Measurements from ENCODE around the gene CSTF2.
"Not testable (repeated sequence)": the region's sequence is repeated elsewhere in the genome, so short reads cannot be mapped to it uniquely, and the experiment has no call there.

Gene CSTF2, protein sequence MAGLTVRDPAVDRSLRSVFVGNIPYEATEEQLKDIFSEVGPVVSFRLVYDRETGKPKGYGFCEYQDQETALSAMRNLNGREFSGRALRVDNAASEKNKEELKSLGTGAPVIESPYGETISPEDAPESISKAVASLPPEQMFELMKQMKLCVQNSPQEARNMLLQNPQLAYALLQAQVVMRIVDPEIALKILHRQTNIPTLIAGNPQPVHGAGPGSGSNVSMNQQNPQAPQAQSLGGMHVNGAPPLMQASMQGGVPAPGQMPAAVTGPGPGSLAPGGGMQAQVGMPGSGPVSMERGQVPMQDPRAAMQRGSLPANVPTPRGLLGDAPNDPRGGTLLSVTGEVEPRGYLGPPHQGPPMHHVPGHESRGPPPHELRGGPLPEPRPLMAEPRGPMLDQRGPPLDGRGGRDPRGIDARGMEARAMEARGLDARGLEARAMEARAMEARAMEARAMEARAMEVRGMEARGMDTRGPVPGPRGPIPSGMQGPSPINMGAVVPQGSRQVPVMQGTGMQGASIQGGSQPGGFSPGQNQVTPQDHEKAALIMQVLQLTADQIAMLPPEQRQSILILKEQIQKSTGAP

GRCh38 chrX:100819837-100820666 lies at the start of gene CSTF2:
CSTF2 (plus strand) TSS chrX:100820391; CDS start chrX:100820417, 26 bp downstream.
- peak; percentile 78 for DNase-seq (ENCODE audit: low spot score)

GRCh38 chrX:100796371-100796770 lies 23.8 kb upstream of the CSTF2 start:
- DNase-seq (ENCODE audit: low spot score), result not testable (repeated sequence)

DNA sequence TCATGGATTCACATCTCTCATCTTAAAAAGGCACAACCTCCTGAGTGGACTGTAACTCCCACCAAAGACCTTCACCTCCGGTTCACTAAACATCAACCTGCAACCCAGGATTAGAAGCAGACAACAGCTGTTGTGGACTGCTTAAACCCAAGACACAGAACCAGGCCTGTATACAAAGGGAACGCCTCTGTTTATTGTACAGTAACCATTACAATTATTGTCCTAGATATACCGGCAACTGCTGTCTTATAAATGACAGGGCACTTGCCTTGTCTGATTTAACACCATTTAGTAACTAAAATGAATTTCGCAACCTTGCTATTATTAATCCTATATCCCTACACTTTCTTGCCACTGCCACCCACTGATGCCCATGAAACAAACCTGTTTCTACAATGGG lies 22.8 kb upstream of the CSTF2 start:
- DNase-seq (ENCODE audit: low spot score), result no peak

DNA sequence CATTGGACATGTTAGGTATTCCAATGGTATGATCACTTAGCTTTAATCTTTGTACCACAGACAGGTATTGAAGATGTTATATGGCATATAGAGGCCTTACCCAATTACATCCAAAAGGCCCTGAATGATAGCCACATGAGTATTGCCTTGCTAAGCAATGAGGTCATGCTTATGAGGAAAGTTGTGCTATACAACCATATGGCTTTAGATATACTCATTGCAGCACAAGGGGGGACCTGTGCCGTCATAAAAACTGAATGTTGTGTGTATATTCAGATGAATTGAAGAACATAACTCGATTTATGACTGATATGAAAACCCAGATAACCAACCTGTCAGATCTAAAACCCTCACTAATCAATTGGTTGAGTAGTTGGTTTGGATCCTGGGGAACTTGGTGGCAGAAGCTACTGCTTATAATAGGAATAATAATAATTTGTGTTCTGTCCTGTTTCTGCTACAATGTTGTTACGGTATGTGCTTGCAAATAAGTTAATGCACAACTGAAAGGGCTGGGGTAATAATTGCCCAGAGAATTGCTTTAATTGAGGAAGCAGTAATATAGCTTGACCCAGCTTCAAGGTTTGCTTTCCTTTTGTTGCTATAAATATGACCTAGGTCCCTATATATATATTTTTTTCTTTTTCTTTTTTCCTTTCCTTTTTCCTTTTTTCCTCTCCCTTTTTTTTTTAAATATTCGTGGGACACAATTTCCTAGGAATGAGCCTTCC lies 21.5 kb upstream of the CSTF2 start:
- DNase-seq (ENCODE audit: low spot score), result no peak

- DNase-seq (ENCODE audit: low spot score), result no peak
These were observed 17.3 kb upstream of the CSTF2 start for GRCh38 chrX:100802843-100803242.

DNA sequence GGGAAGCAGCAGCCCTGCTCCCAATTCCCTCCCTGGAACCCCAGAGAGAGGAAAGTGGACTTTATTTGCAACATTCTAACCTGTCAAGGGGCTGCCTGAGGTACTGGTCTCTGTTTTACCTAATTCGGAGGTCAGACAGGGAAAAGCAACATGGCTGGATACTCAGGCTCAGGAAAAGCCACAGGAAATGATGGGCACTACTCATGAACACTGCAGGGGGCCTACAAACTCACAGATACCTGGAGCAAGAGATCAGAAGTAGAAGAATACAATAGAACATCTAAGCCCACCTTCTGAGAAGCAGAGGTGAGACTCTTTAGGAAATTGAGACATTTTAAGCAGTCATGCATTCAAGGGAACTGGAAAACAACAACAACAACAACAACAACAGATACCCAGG lies 15.4 kb upstream of the CSTF2 start:
- DNase-seq (ENCODE audit: low spot score), result no peak

DNA sequence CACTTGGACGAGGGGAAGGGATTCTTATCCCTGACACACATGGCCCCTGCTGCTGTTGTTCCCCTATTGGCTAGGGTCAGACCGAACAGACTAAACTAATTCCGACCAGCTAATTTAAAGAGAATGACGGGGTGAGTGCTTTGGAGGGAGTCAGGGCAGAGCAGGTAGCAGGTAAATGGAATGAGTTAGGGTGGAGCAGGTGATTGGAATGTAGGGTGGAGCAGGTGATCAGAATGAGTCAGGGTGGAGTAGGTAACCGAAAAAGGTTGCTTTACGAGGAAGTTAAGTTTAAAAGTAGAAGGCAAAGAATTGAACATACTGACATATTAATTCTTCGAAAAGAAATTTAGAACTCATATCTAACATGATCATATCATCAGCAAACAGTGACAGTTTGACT lies 11.9 kb upstream of the CSTF2 start:
- not testable (repeated sequence) for DNase-seq (ENCODE audit: low spot score)

GRCh38 chrX:100812216-100813158 lies 7.7 kb upstream of the CSTF2 start:
- no peak for DNase-seq (ENCODE audit: low spot score)

DNA sequence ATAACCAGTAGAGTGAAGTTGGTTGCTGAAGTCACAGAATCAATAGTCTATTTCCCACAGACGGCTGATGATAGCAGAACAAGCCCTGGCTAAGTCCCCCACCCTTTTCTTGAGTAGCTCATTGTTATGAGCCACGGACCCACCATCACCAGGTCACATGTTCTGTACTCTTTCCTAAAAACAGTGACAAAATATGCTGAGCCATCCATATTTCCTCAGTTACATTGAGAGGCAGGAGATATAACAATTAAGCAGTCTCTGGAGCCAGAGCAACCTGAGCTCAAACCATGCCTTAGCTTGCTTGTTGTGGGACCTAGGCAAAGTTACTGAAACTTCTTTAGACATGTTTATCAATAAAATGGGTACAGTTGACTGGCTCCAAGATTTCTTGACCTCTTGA lies 2.9 kb upstream of the CSTF2 start:
- DNase-seq (ENCODE audit: low spot score), result no peak

GRCh38 chrX:100819534-100819836 lies 706 bp upstream of the CSTF2 start:
- no peak for DNase-seq (ENCODE audit: low spot score)

DNA sequence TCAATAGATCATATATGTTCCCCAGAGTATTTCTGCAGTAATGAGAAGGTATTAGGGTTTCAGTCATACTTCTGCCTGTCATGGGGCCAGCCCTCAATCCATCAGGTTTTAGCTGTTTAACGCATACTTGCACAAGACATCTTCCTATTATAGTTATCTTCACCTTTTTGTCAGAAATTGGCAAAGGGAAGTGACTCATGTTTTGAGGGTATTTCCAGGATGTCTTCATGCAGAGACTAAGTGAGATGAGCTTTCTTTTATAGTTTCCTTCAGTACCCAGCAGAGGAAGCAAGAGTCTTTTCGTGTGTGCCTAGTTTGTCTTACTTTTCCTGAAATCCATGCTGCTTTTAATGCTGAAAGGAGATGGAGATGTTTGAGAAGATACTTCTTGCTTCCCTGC lies 9.5 kb downstream of the CSTF2 start:
- DNase-seq (ENCODE audit: low spot score), result no peak

GRCh38 chrX:100830143-100830542 lies 10.0 kb downstream of the CSTF2 start:
- DNase-seq (ENCODE audit: low spot score), result no peak

DNA sequence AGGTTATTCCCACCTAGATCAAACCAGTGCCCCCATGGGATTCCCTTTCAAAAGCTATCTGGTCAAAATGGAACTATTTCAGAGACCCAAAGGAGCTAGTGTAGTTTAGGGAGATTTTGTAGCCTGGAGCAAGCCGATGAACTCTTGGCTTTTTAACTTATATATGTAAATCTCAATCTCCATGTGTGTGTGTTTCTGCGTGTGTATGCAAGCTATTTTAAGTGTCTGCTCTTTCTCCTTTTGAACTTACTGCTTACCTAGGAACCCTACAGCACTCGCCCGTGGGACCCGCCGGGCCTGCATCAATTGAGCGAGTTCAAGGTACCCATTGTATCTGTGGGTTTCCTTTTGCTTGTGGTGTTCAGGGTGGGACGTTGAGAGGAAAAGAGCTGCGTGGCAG lies 10.4 kb downstream of the CSTF2 start:
- no peak for DNase-seq (ENCODE audit: low spot score)

- DNase-seq (ENCODE audit: low spot score), result no peak
These were observed 11.2 kb downstream of the CSTF2 start for GRCh38 chrX:100831219-100831946.

- DNase-seq (ENCODE audit: low spot score), result no peak
These were observed 30.1 kb downstream of the CSTF2 start for GRCh38 chrX:100850317-100850716.

DNA sequence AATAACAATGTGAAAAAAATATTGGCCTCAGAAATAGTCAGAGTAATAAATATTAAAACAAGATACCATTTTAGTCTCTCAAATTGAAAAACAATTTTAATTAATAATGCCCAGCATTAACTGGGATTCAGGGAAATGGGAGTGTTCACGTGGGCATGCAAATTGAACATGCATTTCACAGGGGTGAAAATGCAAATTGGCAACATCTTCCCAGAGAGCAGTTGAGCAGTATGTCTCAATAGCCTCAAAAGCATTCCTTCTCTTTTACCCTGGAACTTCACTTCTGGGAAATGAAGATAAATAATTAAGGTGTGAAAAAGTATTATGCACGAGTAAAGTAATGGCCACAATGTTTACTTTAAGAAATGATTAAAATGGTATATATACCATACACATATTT lies 32.6 kb downstream of the CSTF2 start:
- DNase-seq (ENCODE audit: low spot score), result no peak

DNA sequence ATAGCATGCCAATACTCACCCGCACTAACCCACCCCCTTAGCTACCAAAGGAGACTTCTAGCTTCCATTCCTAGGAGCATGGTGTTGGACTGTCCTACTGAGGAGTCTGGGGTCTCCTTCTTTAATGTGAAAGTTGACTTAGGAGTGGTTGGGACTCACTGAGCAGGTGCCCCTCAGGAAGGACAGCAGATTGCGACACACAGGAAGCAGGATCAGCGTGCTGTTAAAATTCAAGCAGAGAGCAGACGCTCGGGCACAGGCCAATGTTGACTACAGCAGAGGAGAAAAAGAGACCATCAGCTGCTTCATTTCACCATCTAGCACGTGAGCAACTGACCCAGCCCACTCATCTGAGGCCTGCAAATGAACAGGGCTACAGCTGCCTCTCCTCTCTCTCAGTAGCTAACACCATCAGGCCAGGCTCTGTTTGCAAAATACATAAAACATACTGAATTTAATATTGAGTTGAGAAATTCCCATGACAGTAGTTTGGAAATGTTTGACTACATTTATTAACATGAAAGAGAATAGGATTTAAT lies 43.2 kb downstream of the CSTF2 start:
- no peak for DNase-seq (ENCODE audit: low spot score)

- DNase-seq (ENCODE audit: low spot score), result no peak
These were observed 44.6 kb downstream of the CSTF2 start for GRCh38 chrX:100864657-100865391.

DNA sequence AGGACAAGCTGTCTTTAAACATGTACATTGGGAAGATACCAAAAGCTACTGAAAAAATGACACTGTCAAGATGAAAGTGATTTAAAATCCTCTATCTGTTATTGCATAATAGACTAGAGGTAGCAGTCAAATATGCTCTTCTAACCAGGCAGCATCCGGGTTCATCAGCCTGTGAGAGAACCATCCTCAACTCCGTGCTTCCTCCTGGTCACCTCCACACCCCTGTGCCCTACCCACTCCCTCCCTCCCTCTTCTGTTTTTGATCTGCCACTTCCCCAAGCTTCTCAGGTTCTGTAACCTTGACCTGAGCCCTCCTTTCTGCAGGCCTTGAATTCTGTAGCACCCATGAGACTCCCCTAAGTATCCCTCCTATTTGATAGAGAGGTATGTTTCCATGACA lies 48.1 kb downstream of the CSTF2 start:
- DNase-seq (ENCODE audit: low spot score), result no peak

DNA sequence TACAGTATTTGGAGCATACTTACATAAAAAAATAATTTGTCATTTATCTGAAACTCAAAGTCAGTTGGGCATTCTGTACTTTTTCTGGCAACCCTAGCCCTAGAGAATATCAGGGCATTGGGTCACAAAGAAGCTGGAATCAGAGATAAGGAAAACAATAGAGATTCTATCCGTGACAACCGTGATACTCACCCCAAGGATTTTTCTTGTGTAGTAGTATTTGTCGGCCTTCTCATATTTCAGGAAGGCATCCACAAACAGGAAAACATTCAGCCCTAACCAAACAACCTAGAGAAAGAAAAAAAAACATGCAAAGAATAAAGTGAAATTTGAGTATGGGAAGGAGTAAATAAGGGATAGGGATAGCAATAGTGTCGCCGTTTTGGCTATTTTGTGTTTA lies 50.3 kb downstream of the CSTF2 start:
- DNase-seq (ENCODE audit: low spot score), result no peak

Measured in globus pallidus (tissue), 1 donor.